ENCODE results near the gene LRRC25.

The LRRC25 gene

DNA sequence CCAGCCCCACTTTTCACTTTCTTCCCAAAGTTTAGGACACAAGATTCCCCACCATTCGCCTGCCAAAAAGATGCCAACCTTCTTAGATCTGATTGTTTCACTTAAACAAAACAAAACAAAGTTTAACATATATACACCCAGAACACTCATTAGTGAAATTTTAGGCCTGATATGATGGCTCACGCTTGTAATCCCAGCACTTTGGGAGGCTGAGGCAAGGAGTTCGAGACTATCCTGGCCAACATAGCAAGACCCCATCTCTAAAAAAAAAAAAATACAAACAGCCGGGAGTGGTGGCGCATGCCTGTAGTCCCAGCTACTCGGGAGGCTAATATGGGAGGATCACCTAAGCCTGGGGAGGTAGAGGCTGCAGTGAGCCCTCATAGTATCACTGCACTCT, 52.1 kb downstream of the LRRC25 start:
- DNase-seq (ENCODE audit: low read depth), result no peak

DNA sequence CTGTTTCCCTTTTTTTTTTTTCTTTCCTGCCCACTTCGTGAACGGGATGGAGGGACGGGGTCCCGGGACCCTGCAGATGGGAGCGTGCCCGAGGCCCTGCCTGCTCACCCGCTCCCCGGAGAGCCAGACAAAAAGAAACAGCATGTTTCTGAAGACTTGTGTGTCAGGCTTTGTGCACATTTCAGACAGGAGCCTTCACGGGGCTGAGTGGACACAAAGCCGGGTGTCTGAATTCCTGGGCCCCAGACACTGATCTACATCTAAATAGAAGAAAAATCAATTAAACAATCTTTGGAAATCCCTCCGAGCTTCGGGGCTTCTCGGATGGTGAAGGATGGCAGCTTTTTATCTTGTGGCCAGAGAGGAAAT, 52.9 kb downstream of the LRRC25 start:
- no peak for DNase-seq (ENCODE audit: low read depth)

DNA sequence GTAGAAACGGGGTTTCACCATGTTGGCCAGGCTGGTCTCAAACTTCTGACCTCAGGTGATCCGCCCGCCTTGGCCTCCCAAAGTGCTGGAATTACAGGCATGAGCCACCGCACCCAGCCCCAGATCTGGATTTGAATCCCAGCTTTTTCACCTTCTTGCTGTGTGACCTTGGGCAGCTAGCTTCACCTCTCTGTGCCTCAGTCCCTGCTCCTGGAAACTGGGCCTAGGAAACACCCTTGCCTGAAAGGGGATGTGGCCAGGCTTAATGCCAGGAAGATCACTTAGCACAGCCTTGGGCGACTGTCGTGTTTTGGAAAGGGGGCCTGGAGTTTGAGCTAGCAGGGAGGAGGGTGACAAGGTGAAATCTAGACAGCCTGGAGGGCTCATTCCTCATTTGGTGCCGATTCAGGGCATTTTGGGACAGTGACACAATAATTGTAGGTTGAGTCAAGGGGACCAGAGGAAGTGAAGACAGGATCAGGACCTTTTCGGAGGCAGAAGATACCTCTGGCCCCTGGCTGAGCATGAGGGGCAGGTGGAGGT, 55.3 kb downstream of the LRRC25 start:
- no peak for DNase-seq (ENCODE audit: low read depth)
